A549 (cell line): ENCODE measurements around the gene MGRN1.

Experiments
- BHLHE40 ChIP-seq: IDR thresholded peaks from 2 replicates; pipeline ENCODE4 v1.6.1; 2012; ENCODE audit warnings: low read depth, low read length, inconsistent platforms
- HOXB5 ChIP-seq: fragments of 250-450 bp; sonication (Bioruptor Pico); IDR thresholded peaks from 2 replicates; pipeline ENCODE4 v1.5.0; 2020; ENCODE audit warnings: mild to moderate bottlenecking, moderate library complexity
- POLR2A ChIP-seq: IDR thresholded peaks from 2 replicates; pipeline ENCODE4 v1.6.1; 2012; ENCODE audit warnings: mild to moderate bottlenecking, low read length
- TF ChIP-seq, protein P1 (sequence below): fragments of >200 bp; sonication (Bioruptor Twin); formaldehyde crosslinking; IDR thresholded peaks from 3 replicates; pipeline ENCODE4 v1.5.1; 2016
- TF ChIP-seq, protein P2 (sequence below): IDR thresholded peaks from 2 replicates; pipeline ENCODE4 v1.6.1; 2012; ENCODE audit warnings: low read depth, borderline replicate concordance
- TF ChIP-seq, protein P3 (sequence below): fragments of 450-650 bp; IDR thresholded peaks from 2 replicates; pipeline ENCODE4 v1.6.1; 2014; ENCODE audit warnings: antibody characterized with exemption

DNA sequence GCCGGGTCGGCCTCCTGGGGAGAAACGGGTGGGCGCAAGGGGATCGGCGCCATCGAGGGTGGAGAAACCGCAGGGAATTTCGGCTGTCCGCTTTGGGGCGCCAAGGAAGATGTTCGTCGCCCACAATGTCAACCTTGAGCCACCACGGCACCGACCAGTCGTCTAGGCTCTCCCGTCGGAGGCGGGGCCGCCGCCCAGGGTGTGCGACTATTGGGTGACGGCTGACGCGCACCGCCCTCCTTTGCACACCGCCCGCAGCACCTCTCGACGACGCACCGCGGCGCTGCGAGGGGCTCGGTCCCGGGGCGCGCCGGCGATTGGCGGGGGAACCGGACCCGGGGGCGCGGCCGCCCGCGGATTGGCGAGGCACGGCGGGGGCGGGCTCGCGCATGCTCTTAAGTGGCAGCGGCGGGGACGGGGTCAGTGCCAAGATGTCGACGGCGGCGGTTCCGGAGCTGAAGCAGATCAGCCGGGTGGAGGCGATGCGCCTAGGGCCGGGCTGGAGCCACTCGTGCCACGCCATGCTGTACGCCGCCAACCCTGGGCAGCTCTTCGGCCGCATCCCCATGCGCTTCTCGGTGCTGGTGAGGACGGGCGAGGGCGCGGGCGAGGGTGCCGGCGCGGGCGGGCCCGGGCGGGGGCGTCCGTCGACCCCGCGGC lies 68.8 kb downstream of the MGRN1 start, which contains the start of gene NUDT16L1:
- TF ChIP-seq, protein P1, sequence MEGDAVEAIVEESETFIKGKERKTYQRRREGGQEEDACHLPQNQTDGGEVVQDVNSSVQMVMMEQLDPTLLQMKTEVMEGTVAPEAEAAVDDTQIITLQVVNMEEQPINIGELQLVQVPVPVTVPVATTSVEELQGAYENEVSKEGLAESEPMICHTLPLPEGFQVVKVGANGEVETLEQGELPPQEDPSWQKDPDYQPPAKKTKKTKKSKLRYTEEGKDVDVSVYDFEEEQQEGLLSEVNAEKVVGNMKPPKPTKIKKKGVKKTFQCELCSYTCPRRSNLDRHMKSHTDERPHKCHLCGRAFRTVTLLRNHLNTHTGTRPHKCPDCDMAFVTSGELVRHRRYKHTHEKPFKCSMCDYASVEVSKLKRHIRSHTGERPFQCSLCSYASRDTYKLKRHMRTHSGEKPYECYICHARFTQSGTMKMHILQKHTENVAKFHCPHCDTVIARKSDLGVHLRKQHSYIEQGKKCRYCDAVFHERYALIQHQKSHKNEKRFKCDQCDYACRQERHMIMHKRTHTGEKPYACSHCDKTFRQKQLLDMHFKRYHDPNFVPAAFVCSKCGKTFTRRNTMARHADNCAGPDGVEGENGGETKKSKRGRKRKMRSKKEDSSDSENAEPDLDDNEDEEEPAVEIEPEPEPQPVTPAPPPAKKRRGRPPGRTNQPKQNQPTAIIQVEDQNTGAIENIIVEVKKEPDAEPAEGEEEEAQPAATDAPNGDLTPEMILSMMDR: no peak
- TF ChIP-seq POLR2A (peak; percentile 91), HOXB5 (CRISPR knock-in tag) (no peak), BHLHE40 (no peak)
- TF ChIP-seq, protein P2, sequence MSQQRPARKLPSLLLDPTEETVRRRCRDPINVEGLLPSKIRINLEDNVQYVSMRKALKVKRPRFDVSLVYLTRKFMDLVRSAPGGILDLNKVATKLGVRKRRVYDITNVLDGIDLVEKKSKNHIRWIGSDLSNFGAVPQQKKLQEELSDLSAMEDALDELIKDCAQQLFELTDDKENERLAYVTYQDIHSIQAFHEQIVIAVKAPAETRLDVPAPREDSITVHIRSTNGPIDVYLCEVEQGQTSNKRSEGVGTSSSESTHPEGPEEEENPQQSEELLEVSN: no peak
- TF ChIP-seq, protein P3, sequence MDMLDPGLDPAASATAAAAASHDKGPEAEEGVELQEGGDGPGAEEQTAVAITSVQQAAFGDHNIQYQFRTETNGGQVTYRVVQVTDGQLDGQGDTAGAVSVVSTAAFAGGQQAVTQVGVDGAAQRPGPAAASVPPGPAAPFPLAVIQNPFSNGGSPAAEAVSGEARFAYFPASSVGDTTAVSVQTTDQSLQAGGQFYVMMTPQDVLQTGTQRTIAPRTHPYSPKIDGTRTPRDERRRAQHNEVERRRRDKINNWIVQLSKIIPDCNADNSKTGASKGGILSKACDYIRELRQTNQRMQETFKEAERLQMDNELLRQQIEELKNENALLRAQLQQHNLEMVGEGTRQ: no peak
